ENCODE measurements around the gene STON1.
"Not testable (repeated sequence)": the region's sequence is repeated elsewhere in the genome, so short reads cannot be mapped to it uniquely, and the experiment has no call there.

STON1 gene

DNA sequence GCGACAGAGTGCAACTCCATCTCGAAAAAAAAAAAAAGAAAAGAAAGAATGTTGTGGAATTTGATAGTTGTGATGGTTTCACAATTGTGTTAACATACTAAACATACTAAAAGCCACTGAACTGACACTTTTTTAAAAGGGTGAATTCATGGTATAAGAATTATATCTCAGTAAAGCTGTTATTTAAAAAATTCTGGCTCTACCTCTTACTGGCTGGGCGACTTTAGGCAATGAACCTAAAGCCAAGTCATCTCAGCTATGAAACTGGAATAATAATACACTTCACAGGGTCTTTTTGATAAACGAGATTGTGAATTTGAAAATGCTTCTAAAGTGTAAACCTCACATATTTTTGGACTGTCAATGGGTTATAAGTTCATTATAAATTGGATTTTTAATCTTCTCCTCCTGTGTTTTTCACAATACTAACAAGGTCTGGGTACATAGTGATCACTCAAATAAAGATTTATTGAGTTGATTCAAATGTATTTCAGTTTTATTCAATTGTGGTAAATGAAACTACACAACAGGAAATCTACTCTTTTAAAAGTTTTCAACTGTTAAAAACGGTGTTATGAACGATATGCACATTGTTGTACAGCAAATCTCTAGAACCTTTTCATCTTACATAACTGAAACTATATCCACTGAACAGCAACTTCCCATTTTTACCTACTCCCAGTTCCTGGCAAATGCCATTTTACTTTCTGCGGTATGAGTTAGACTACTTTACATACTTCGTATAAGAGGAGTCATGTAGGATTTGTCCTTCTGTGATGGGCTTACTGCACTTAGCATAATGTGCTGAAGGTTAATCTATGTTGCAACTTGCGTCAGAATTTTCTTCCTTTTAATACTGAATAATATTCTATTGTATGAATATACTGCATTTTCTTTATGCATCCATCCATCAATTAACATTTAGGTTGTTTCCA, 44.7 kb downstream of the STON1 start:
- DNase-seq (ENCODE audit: low spot score), result no peak

DNA sequence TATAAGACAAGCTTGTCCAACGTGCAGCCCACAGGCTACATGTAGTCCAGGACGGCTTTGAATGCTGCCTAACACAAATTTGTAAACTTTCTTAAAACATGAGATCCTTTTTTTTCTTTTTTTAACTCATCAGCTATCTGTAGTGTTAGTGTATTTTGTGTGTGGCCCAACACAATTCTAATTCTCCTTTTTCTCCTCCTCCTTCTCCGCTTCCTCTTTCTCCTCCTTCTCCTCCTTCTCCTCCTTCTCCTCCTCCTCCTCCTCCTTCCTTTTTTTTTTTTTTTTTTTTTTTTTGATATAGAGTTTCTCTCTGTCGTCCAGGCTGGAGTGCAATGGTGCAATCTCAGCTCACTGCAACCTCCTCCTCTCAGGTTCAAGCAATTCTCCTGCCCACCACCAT, 48.4 kb downstream of the STON1 start:
- no peak for DNase-seq (ENCODE audit: low spot score)

DNA sequence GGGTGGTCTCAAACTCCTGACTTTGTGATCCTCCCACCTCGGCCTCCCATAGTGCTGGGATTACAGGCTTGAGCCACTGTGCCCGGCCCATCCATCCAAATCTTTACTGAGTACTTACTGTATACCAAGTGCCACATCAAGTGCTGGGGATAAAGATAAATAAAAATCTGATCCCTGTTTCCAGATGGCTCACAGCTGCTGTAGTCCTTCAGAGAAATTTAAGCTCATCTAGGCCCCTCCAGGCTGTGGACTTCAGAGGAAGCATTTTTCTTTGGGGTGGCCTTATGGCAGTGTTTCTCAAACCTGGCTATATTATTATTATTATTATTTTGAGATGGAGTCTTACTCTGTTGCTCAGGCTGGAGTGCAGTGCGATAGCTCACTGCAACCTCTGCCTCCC, 54.0 kb downstream of the STON1 start:
- no peak for DNase-seq (ENCODE audit: low spot score)

DNA sequence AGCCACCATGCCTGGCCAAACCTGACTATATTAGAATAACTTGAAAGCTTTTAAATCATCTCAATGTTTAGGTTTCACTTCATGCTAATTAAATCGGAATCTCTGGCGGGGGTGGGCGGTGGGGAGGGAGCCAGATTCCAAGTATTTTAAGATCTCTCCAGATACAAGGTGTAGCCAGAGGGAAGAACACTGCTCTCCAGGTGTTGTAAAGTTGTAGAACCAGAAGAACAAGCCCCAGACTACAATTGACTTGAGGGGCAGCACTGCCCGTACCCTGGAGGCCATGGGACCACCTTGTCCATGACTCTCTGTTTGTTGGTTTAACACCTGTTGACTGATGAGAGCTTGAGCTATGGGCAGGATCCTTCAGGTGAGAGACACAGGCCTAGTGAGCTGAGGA, 54.6 kb downstream of the STON1 start:
- DNase-seq (ENCODE audit: low spot score), result no peak

DNA sequence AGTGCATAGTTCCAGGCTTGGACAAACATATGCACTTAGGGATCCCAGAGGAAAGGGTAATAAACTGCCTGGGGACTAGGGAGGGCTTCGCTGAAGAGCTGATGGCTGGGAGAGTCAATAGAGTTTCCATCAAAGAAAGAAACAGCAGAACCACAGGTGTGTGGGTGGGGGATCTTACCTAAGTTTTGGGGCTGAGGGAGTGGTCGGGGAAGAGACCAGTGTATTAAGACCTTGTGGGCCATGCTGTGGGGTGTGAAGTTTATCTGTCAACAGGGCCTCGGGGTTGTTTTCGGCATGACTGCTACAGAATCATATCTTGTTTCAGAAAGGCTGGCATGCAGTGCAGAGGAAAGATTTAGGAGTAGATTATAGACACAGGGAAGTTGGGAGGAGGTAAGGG, 56.5 kb downstream of the STON1 start:
- no peak for DNase-seq (ENCODE audit: low spot score)

DNA sequence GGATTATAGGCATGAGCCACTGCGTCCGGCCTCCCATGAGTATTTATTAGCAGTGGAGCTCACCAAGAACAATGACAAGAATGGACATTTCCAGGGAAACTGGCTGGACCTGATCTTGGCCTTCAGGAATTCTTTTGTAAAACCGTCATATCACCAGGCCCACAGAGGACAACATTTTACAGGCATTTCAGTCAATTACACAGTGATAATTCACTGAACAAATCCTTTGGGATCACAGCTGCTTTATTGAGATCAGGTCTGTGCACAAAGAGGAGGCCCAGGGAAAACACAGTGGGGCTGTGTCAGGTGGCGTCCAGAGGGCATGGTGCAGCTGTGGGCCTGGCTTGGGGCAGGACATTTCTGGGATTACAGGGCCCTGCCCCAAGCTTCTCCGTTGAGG, 57.6 kb downstream of the STON1 start:
- DNase-seq (ENCODE audit: low spot score), result no peak

DNA sequence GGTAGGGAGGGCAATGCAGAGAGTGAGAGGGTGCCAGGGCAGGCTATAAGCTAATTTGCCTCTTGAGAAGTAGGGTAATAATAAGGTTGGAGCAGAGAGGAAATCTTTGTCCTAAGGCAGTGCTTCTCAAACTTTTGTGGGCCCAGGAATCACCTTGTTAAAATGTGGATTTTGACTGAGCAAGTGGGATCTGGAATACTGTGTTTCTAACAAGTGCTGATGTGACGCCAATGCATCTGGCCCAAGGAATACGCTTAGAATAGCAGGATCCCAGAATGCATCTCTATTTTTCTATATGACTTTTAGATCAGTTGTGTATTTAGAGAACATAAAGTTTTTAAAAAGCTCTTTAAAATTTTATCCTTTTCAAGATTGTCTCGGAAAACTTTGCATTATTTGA, 58.0 kb downstream of the STON1 start:
- no peak for DNase-seq (ENCODE audit: low spot score)

DNA sequence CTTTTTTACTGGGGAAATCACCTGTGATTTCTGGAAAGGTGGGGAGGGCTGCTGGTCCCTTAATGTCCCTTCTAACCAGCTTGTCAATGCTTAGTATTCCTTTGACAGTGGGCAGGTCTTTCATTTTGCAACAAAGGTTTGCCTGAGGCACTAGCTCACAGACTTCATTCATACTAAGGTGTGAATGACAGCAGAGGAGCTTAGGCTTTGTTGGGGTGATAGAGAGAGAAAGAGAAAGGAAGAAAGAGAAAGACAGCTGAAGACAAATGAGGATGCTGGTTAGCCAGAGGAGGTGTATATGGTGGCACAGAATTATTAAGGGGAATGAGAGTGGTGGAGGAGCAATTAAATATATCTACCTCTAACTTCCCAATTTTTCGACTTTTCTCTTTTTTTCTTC, 58.8 kb downstream of the STON1 start:
- DNase-seq (ENCODE audit: low spot score), result no peak

DNA sequence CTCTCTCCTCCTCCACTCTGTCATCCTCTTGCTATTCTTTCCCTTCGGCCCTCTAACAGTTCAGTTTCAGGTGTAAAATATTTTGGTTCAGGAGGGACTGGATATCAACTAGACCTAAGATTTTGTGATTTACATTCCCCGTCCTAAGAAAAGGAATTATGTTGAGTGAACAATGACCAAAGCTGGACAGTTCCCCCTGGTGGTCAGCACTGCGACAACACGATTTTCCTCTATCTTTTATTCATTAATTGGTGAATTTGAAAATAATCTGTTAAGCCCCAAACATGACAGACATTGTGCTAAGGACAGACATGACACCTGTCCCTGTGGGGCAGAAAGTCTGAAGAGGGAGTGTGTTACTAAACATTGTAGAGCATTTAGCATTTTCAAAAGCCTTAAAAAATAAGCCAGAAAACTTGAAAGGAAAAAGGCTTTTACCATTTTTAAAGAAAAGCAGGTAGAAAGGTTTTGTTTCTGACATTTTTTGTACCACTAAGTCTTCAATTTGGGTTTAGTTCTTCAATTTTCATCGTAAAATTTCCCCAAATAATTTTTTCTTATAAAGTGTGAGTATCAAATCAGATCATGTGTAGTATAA, 59.3 kb downstream of the STON1 start:
- peak; percentile 49 for DNase-seq (ENCODE audit: low spot score)

DNA sequence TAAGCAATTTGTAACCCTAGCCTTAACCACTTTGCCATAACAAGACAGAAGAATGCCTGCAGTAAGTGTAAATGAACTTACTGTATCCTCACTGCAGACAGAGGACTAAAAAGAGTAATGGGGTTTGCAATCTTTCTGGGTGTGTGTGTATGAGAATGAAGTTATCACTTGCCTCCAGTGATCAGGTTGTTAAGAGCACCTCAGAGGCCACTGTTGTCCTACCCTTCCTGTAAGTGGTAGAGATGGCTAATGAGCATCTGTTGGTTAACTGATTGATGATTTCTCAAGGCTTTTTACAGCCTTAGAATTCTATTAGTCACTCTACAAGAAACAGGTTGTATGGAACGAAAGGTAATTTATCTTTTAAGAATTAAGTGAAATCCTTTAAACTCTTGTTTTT, 60.1 kb downstream of the STON1 start:
- DNase-seq (ENCODE audit: low spot score), result no peak

DNA sequence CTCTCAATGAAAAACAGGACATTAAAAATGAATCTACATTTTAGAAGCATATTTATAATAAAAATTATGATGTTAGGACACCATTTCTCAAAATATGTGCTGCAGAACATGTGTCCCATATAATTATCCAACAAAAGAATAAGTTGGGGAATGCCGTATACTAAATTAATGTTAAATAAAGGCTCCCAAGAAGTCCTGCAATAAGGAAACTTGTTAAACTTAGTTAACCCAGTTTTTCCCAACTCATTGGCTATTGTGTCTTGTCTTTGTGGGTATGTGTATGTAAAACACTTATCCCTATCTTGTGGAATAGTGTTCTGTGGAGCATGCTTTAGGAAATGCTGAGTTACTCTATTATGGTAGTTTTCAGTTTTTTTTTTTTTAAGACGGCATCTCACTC, 62.1 kb downstream of the STON1 start:
- no peak for DNase-seq (ENCODE audit: low spot score)

DNA sequence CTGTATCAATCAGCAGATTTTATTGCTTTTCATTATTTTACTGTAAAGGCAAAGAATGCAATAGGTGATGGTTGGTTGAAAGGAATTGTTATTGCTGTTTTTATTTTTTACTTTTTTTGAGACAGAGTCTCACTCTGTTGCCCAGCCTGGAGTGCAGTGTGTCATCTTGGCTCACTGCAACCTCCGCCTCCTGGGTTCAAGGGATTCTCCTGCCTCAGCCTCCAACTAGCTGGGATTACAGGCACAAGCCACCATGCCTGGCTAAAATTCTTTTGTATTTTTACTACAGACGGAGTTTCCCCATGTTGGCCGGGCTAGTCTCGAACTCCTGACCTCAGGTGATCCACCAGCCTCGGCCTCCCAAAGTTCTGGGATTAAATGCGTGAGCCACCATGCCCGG, 66.8 kb downstream of the STON1 start:
- not testable (repeated sequence) for DNase-seq (ENCODE audit: low spot score)

DNA sequence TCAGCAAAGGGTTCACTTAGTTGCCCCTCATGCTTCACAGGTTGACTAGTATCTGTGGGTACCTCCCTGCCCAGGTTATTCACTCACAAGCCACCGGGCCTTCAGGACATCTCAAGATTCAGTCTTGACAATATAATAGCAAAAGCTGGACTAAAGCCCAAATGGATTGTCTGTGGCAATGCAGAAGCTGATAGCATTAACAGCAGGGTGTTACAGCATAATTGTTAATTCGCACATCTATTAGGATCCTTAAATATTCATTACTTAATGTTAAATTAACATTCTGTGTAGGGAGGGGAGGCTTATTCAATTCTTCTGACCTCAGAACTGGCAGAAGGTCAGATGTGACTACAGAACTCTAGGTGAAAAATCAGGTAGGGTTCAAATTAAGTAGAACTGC, 67.5 kb downstream of the STON1 start:
- no peak for DNase-seq (ENCODE audit: low spot score)

DNA sequence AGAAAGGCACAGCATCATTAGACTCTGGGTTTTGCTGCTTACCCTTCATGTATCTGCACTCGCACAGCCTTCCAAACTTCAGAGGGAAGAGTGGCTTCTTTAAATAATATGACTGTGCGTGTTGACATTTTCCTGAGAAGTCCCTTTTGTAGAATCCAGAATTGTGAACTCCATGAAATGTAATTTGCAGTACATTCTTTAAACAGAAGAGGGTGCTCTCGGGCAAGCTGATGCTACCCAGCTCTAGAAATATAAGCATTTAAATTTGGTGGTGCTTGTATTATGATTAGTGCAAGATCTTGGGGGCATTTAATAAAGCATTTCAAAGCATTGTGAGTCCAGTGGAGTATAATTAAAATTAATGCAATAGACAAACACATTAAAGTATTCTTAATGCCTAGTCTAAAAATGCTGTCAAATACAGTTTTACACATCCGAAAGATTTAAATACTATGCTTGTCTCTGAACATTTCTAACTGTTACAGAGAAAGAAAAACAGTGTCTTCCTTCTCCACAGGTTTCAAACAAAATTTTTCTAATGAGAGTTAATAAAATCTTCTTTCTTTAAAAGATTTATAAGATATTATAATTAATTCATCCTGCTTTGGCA, 70.4 kb downstream of the STON1 start:
- DNase-seq (ENCODE audit: low spot score), result peak; percentile 47

DNA sequence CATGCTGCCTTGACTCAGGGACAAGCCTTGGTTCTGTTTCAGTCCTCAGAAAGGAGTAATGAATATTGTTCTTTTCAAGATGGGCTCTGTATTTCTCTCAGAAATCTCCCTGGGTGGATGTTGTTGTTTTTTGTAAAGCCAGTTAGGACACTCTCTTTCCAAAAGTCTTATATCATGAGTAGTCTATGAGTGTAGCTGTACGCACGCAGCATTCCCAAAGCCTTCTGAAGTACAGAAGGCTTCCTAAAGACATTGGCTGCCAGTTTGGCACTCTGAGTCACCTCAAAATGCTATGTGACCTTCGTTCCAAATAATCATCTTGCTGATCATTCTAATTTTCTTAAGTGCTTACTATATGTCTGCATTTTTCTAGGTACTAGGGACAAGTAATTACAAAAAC, 71.0 kb downstream of the STON1 start:
- no peak for DNase-seq (ENCODE audit: low spot score)

DNA sequence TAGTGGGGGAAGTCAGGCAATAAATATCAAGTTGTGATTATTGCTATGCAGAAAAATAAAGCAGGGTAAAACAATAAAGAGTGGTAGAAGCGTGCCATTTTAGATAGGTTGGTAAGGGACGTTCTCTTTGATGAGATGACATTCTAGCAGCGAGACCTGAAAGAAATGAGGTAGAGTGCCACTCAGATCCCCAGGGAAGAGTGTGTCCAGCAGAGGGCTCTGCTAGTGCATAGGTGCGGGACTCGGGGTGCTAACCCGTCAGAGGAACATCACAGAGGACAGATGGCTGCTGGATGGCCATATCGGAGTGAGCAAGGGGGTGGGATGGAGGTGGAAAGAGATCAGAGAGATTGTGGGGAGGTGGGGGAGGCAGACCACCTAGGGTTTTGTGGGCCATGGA, 71.4 kb downstream of the STON1 start:
- DNase-seq (ENCODE audit: low spot score), result no peak

DNA sequence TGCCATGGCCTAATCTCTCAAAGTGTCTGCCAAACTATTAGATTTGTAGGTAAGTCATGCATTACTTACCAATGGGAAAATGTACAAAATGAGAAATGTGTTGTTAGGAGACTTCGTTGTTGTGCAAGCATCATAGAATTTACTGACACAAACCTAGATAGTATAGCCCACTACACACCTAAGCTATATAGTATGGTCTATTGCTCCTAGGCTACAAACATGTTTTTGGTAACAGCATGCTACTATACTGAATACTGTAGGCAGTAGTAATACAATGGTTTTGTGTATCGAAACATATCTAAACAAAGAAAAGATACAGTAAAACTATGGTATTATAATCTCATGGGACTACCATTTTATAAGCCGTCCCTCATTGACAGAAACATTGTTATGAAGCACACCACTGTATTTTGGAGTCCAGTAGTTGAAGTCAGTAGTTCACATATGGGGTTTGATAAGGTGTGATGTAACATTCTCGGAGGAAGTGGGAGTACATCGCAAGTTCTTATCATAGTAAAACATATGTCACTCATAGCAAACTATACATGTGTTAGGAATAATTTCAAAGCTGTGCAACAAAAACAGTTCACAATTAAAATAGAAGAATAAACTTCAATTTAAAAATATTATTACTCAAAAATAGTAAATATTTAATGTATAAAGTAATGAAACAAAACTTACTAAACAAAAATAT, 75.7 kb downstream of the STON1 start:
- no peak for DNase-seq (ENCODE audit: low spot score)

DNA sequence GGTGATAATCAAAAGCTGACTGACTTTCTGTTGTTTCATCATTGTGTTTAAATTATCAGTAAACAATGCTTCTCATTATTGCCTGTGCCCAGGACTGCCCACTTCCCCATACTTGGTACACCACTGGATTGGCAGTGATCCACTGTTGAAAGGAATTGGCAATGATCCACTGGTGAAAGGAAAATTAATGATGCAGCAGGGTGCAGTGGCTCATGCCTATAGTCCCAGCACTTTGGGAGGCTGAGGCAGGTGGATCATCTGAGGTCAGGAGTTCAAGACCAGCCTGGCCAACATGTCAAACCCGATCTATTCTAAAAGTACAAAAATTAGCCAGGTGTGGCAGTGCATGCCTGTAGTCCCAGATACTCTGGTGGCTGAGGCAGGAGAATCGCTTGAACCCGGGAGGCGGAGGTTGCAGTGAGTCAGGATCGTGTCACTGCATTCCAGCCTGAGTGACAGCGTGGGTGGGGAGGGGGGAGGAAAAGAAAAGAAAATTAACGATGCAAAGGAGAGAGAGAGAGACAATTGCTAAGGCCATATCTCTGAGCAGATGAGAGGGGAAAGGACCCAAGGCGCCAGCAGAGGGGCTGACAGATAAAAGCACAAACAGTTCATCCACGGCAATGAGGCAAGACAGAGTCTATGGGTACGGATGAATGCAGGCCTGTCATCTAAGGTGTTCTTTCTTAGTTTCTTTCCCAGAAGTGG, 77.5 kb downstream of the STON1 start:
- DNase-seq (ENCODE audit: low spot score), result no peak

DNA sequence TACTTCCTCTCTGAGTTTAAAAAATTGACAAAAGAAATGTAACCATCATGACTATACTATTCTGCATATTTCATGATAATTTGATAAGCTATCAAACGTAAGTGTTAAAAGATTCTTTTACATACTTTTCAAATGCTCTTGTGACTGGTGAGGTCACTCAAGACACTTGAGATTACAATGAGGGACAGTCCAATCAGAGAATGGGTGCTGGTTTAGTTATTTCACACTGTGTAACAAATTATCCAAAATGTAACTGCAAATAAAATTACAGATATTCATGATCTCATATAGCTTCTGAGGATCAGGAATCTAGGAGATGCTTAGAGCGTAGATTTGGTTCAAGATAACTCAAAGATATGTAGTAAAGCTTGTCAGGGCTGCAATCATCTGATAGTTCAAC, 83.3 kb downstream of the STON1 start:
- no peak for DNase-seq (ENCODE audit: low spot score)

DNA sequence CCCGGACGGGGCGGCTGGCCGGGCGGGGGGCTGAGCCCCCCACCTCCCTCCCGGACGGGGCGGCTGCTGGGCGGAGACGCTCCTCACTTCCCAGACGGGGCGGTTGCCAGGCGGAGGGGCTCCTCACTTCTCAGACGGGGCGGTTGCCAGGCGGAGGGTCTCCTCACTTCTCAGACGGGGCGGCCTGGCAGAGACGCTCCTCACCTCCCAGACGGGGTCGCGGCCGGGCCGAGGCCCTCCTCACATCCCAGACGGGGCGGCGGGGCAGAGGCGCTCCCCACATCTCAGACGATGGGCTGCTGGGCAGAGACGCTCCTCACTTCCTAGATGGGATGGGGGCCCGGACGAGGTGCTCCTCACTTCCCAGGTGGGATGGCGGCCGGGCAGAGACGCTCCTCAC, 84.6 kb downstream of the STON1 start:
- not testable (repeated sequence) for DNase-seq (ENCODE audit: low spot score)

DNA sequence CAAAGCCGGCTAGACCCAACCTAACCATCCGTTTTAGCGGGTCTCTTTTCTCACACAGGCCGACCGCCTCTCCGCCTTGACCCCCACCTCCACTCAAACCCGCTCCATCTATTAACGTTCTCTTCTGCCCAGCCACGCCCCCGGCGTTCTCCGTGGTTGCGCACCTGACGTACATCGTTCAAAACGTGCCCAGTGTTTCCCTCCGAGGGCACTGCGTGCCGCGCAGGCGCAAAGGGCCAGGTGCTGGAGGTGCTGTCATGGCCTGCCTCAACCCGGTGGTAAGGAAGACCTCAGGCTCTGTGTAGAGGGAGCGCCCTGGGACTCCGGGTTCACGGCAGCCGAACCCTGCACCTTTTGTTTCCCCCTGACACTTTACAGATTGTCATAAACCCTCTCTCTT, 87.7 kb downstream of the STON1 start, which contains the start of gene GTF2A1L:
Gene GTF2A1L (plus strand): TSS at position 239 of the 400 bp plus-strand sequence. CDS start 19 bp downstream, at position 258.
- DNase-seq (ENCODE audit: low spot score), result no peak

DNA sequence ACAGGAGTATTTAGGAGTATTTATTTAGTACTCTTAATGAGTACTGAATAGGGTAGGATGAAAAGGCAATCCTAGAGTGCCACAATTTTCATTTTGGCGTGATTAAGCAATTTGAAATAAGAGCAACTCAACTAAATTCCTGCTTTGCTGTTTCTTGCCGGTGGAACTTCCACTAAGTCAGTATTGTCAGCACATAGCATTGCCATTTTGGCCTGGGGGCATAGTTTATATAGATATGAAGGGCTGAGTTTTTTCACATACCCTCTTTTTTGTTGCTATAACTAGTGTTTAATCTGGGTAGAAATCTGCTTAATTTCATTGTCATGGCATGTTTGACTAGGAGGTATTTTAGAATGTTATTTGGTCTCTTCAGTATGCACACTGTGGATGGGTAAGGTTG, 89.6 kb downstream of the STON1 start:
- DNase-seq (ENCODE audit: low spot score), result no peak

Data from kidney capillary endothelial cell (primary cell).